OCI-LY1 (cell line): ENCODE results near the gene LANCL1.

Experiments
- H2AFZ ChIP-seq: fragments of 200-600 bp; sonication (generic), shearing (Covaris generic); 2 replicates; pipeline ENCODE4 v1.6.0; 2014; ENCODE audit warnings: antibody characterized with exemption, mild to moderate bottlenecking, low read length
- H3F3A ChIP-seq: fragments of 200-600 bp; sonication (generic), shearing (Covaris generic); 2 replicates; pipeline ENCODE4 v1.6.0; 2014; ENCODE audit warnings: mild to moderate bottlenecking, antibody characterized with exemption, low read length, moderate library complexity; ENCODE audit not compliant: insufficient read depth
- H3K27ac ChIP-seq: fragments of 200-600 bp; sonication (generic); 2 replicates; pipeline ENCODE4 v1.5.1; 2014; ENCODE audit warnings: low read length, mixed run types, mild to moderate bottlenecking, low read depth; ENCODE audit not compliant: poor library complexity, severe bottlenecking
- H3K27me3 ChIP-seq: fragments of 200-600 bp; sonication (generic); 2 replicates; pipeline ENCODE4 v1.6.0; 2014; ENCODE audit warnings: antibody characterized with exemption, mild to moderate bottlenecking, low read length, moderate library complexity; ENCODE audit not compliant: insufficient read depth
- H3K36me3 ChIP-seq: fragments of 200-600 bp; sonication (generic); 2 replicates; pipeline ENCODE4 v1.6.1; 2014; ENCODE audit warnings: mild to moderate bottlenecking, antibody characterized with exemption, low read length, moderate library complexity, mixed read lengths; ENCODE audit not compliant: insufficient read depth
- H3K4me1 ChIP-seq: fragments of 200-600 bp; sonication (generic); 2 replicates; pipeline ENCODE4 v1.5.1; 2014; ENCODE audit warnings: mild to moderate bottlenecking, low read length, moderate library complexity; ENCODE audit not compliant: insufficient read depth, severe bottlenecking
- H3K4me2 ChIP-seq: fragments of 200-600 bp; sonication (generic), shearing (Covaris generic); 2 replicates; pipeline ENCODE4 v1.6.1; 2014; ENCODE audit warnings: low read length
- H3K4me3 ChIP-seq: fragments of 200-600 bp; sonication (generic); 2 replicates; pipeline ENCODE4 v1.5.1; 2014; ENCODE audit warnings: low read length, low read depth, mild to moderate bottlenecking, mixed read lengths; ENCODE audit not compliant: poor library complexity, severe bottlenecking
- H3K79me2 ChIP-seq: fragments of 200-600 bp; shearing (Covaris generic); 2 replicates; pipeline ENCODE4 v1.6.1; 2016; ENCODE audit warnings: mixed run types, low read length, mixed read lengths; ENCODE audit not compliant: insufficient read depth
- H3K9ac ChIP-seq: fragments of 200-600 bp; sonication (generic), shearing (Covaris generic); 2 replicates; pipeline ENCODE4 v1.6.1; 2014; ENCODE audit warnings: mild to moderate bottlenecking, low read length, mixed read lengths
- H3K9me2 ChIP-seq: fragments of 200-600 bp; sonication (generic), shearing (Covaris generic); 2 replicates; pipeline ENCODE4 v1.6.1; 2014; ENCODE audit warnings: low read depth, mild to moderate bottlenecking, low read length, mixed read lengths
- H3K9me3 ChIP-seq: fragments of 200-600 bp; shearing (Covaris generic); 2 replicates; pipeline ENCODE4 v1.6.1; 2014; ENCODE audit warnings: low read length, mixed read lengths
- H4K20me1 ChIP-seq: fragments of 200-600 bp; sonication (generic), shearing (Covaris generic); 2 replicates; pipeline ENCODE4 v1.6.0; 2016; ENCODE audit warnings: mild to moderate bottlenecking, low read length; ENCODE audit not compliant: insufficient read depth
- CTCF ChIP-seq: fragments of 200-600 bp; sonication (generic), shearing (Covaris generic); IDR thresholded peaks from 2 replicates; pipeline ENCODE4 v1.5.1; 2017; ENCODE audit warnings: mild to moderate bottlenecking, antibody characterized with exemption, low read length, moderate library complexity, mixed read lengths
- EZH2 ChIP-seq: fragments of 200-600 bp; sonication (generic), shearing (Covaris generic); IDR thresholded peaks from 2 replicates; pipeline ENCODE4 v1.8.0; 2017; ENCODE audit warnings: borderline replicate concordance, mixed run types, mild to moderate bottlenecking, antibody characterized with exemption, low read length, moderate library complexity, mixed read lengths

LANCL1 gene

GRCh38 chr2:210522399-210522798, 45.8 kb upstream of the LANCL1 start:
- Histone ChIP-seq H3K4me1 (no peaks in the 10 kb centered on the region), H3K9me3 (no peaks in the 10 kb centered on the region), H2AFZ (no peak overlapping the region), H3K4me3 (no peak overlapping the region), H3F3A (no peaks in the 10 kb centered on the region), H3K27me3 (no peaks in the 10 kb centered on the region), H3K9me2 (no peaks in the 10 kb centered on the region), H3K4me2 (no peak overlapping the region), H3K36me3 (no peaks in the 10 kb centered on the region), H3K79me2 (no peaks in the 10 kb centered on the region), H3K9ac (no peak overlapping the region), H3K27ac (no peak overlapping the region), H4K20me1 (no peaks in the 10 kb centered on the region)
- TF ChIP-seq CTCF, result no peak
- TF ChIP-seq EZH2, result no peak

GRCh38 chr2:210519594-210519993, 43.0 kb upstream of the LANCL1 start:
- Histone ChIP-seq H3K9me2 (no peaks in the 10 kb centered on the region), H3K27ac (no peak overlapping the region), H3K9me3 (no peaks in the 10 kb centered on the region), H3K27me3 (no peaks in the 10 kb centered on the region), H3K9ac (no peak overlapping the region), H3K4me2 (no peak overlapping the region), H3K4me3 (no peak overlapping the region), H2AFZ (no peak overlapping the region), H3K79me2 (no peaks in the 10 kb centered on the region), H4K20me1 (no peaks in the 10 kb centered on the region), H3F3A (no peaks in the 10 kb centered on the region), H3K36me3 (no peaks in the 10 kb centered on the region), H3K4me1 (no peaks in the 10 kb centered on the region)
- no peak for TF ChIP-seq EZH2
- no peak for TF ChIP-seq CTCF

- Histone ChIP-seq H3K79me2 (no peaks in the 10 kb centered on the region), H3K9me3 (no peaks in the 10 kb centered on the region), H4K20me1 (no peaks in the 10 kb centered on the region), H3K27ac (no peak overlapping the region), H3K36me3 (no peaks in the 10 kb centered on the region), H3F3A (no peaks in the 10 kb centered on the region), H3K9me2 (no peaks in the 10 kb centered on the region), H2AFZ (no peak overlapping the region), H3K4me1 (no peaks in the 10 kb centered on the region), H3K4me3 (no peak overlapping the region), H3K4me2 (no peak overlapping the region), H3K9ac (no peak overlapping the region), H3K27me3 (no peaks in the 10 kb centered on the region)
- TF ChIP-seq EZH2, result no peak
- no peak for TF ChIP-seq CTCF
Observed at GRCh38 chr2:210517264-210517663, 40.7 kb upstream of the LANCL1 start.
